GM19240 (cell line): ENCODE results near the gene TRIM22.
"Not testable (repeated sequence)": the region's sequence is repeated elsewhere in the genome, so short reads cannot be mapped to it uniquely, and the experiment has no call there.

Source experiments
- DNase-seq: peaks from one replicate; pipeline ENCODE4 v3.0.0; 2011; ENCODE audit warnings: low spot score; ENCODE audit not compliant: insufficient read length

Gene TRIM22

DNA sequence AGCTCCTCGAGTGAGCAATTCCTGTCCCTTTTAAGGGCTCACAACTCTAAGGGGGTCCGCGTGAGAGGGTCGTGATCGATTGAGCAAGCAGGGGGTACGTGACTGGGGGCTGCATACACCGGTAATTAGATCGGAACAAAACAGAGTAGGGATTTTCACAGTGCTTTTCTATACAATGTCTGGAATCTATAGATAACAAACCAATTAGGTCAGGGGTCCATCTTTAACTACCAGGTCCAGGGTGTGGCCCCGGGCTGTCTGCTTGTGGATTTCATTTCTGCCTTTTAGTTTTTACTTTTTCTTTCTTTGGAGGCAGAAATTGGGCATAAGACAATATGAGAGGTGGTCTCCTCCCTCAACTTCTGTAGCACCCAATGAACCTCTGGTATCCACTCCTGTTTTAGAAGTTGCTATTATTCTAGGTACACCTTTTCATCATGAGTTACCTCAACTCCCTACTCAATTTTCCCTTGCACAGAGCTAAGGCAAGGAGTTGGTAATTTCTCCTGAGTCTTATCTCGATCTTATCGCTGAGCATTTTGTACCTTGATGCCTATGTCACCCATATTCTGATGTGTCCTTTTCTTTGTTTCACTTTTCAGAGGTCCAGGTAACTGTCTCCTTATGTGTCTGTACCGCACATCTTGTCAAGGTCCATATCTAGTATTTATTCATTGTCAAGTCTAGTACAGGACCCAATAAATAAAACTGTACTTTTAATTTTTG is 1.8 kb downstream of the TRIM22 start:
- not testable (repeated sequence) for DNase-seq

DNA sequence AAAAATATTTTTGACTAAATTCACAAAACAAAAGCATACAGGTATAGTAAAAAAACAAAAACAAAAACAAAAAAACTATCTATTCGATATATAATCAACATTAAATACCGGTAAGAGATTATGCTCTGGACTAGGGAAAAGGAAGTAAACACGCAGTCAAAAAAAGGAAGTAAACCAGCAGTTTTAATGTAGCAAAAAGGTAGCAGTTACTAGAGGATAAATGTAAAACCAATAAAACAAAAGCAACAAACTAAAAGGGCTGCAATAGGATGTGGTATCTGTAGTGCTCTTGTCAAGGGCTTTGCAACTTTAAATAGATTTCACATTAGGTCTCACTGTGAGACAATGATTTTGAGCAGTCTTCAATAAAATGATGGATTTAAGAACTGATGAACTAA is 2.4 kb downstream of the TRIM22 start:
- no peak for DNase-seq

DNA sequence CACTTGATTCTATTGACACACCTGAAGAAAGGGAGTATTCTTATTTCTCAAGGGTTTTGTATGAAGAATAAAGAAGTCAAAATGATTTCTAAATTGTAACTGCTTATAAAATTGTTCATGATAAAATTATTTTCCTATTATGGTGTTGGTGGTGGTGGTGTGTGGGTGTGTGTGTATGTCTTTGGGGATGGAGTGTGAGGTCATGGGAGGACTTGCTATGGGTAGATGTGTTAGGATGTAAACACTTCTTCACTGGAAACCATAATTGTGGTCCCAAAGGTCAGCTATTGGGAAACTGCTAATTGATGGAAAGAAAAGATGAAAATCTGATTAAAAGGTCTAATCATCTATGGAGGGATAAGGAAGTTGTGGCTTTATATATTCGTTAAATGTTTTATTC is 5.1 kb downstream of the TRIM22 start:
- DNase-seq: no peak

DNA sequence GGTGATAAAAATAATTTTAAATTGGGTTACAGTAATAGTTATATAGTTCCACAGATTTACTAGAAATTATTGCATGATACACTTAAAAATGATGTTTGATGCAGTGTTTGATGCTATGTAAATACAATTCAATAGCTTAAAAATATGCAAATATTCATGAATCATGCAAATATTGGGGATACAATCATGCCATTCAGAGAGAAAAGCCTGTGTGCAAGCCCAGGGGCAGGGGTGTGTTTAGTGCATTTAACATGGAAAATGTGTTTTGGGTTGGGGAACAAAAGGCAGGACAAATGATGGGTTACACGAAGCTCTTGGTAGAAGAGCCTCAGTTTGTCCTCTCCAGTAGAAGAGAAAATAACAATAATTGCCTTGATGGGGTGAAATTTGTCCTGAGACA is 6.0 kb downstream of the TRIM22 start:
- DNase-seq: no peak

DNA sequence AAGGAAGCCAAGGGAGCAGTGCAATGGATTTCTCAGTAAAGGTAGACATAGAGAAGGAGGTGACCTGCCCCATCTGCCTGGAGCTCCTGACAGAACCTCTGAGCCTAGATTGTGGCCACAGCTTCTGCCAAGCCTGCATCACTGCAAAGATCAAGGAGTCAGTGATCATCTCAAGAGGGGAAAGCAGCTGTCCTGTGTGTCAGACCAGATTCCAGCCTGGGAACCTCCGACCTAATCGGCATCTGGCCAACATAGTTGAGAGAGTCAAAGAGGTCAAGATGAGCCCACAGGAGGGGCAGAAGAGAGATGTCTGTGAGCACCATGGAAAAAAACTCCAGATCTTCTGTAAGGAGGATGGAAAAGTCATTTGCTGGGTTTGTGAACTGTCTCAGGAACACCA is 6.6 kb downstream of the TRIM22 start:
- no peak for DNase-seq

DNA sequence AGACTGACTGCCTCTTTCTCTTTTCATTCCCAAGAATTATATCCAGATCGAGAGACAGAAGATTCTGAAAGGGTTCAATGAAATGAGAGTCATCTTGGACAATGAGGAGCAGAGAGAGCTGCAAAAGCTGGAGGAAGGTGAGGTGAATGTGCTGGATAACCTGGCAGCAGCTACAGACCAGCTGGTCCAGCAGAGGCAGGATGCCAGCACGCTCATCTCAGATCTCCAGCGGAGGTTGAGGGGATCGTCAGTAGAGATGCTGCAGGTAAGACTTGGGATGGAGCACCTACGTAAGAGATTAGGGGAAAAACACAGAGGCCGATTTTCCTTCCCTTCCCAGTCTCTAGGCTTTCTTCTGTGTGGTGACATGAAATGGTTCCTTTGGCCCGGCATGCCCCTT is 8.7 kb downstream of the TRIM22 start:
- DNase-seq: no peak

DNA sequence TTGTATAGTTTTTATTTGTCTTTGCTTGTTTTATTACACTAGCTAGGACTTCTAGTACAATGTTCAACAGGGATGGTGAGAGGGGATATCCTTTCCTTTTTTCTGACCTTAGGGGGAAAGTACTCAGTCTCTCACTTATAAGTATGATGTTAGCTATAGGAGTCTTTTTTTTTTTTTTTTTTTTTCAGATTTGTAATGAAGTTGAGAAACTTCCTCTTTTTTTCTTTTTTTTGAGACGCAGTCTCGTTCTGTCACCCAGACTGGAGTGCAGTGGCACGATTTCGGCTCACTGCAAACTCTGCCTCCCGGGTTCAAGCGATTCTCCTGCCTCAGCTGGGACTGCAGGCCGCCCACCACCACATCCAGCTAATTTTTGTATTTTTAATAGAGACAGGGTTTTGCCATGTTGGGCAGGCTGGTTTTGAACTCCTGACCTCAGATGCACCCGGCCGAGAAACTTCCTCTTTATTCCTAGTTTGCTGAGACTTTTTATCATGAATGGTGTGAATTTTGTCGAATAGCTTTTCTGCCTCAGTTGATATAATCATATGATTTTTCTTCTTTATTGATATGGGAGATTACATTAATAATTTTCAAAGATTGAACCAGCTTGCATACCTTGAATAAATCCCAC is 10.9 kb downstream of the TRIM22 start:
- no peak for DNase-seq

DNA sequence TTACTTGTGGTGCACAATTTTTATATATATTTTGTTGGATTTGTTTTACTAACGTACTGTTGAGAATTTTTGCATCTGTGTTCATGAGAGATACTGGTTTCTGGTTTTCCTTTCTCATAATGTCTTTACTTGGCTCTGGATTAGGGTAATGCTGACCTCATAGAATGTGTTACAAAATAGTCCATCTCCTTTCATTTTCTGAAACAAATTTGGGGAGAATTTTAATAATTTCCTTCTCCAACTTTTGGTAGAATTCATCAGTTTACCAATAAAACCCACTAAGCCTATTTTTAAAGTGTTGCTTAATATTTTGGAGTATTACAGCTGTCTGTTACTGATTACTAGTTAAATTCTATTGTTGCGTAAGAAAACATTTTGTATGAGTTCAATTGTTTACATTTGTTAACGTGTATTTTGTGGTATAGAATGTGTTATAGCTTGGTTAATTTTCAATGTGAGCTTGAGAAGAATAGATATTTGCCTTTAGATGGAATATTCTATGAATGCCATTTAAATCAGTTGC is 11.5 kb downstream of the TRIM22 start:
- DNase-seq: no peak

DNA sequence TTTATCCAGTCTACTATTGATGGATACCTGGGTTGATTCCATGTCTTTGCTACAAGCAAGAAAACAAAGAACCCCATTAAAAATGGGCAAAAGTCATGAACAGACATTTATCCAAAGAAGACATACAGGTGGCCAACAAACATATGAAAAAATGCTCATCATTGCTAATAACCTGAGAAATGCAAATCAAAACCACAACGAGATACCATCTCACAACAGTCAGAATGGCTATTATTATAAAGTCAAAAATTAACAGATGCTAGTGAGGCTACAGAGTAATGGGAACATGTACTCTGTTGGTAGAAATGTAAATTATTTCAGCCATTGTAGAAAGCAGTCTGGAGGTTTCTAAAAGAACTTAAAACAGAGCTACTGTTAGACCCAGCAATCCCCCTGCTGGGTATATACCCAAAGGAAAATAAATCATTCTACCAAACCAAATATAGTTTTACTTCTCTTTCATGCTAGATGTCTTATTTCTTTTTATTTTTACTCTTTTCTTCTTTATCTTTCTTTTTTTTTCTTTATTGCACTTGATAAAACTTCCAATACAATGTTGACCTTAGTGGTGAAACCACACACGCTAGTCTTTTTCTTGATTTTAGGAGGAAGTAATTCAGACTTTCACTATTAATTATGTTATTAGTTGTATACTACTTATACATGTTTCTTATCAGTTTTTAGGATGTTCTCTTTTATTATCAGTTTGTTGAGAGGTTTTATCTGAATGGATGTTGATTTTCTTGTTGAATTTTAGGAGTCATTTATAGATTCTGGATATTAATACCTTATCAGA is 14.3 kb downstream of the TRIM22 start:
- no peak for DNase-seq

DNA sequence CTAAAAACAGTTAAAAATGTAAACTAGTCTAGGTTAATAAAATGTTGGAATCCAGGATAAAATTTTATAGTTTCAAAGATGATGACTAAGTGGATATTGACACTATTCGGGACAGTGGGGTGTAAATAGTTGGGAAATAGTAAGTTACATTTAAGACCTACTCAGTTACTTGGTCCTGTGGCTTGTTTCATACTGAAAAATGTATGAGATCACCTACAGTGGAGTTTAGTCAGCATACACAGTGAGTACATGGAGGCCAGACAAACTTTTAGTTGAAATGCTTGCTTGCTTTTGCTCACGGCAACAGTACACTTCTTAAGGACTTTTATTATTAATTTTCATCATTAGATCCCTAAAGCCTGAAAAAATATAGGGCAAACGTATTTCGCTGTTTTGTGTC is 16.1 kb downstream of the TRIM22 start:
- DNase-seq: no peak

DNA sequence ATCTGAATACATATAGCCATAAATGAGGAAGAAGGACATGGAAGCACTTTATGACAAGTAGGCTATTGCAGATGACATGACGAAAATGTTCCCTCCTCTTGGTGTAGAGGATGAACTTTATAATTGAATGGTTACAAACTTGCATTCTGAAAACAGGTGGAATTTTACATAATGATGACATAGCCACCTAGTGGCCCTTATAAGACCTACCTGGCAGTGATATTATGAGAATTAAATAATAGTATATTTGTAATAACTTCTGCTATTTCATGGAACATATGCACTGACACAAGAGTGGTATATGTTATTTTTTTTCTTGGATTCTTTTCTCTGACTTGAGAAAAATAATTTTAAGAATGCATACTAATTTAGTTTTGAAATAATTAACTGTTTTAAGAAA is 22.9 kb downstream of the TRIM22 start:
- no peak for DNase-seq

DNA sequence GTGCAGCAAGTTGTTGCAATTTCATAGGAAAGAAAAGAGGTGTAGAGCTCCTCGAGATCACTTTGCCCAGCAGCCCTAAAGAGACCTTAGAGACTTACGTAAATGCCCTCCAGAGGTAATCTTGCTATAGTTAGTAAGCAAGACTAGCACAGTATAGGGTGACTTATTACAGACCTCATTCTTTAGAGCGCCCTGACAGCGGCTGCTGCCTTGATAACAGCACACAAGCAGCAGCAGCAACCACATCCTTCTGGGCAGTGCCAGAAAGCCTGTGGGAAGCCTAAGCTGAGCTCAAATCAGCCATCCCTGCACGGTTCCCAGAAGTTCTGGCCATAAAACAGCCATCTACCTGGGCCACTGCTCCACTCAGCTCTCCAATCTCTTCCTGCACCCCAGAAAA is 24.1 kb downstream of the TRIM22 start:
- DNase-seq: no peak

DNA sequence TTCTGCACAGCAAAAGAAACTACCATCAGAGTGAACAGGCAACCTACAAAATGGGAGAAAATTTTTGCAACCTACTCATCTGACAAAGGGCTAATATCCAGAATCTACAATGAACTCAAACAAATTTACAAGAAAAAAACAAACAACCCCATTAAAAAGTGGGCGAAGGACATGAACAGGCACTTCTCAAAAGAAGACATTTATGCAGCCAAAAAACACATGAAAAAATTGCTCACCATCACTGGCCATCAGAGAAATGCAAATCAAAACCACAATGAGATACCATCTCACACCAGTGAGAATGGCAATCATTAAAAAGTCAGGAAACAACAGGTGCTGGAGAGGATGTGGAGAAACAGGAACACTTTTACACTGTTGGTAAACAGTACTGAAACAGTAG is 26.9 kb downstream of the TRIM22 start:
- DNase-seq: not testable (repeated sequence)

DNA sequence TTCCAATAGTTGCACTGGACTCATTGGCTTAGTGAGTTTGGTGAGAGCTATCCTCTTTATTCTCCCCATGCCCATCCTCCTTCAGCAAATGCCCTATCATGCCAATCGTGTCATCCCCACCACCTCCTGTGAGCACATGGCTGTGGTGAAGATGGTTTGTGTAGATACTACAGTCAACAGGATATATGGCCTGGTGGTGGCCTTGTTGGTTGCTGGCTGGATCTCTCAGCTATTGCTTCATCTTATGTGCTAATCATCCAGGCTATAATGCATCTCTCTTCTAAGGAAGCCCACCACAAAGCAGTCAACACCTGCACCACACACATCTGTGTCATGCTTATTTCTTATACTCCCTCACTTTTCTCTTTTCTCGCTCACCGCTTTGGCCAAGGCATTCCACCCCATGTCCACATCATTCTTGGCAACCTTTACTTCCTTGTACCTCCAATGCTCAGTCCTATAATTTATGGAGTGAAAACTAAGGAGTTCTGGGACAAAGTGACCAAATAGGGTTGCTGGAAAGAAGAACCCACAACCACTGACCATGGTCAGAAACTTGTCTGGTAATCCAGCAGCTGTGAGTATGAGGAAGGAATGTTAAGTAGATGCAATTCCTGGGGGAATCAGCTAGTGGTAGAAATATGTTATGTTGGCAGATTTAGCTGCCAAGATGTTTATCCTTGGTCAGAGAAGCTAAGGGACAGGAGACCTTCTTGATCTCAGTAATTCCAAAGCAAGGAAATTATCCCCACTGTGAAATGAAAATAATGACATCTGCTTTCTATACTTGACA is 30.3 kb downstream of the TRIM22 start:
- no peak for DNase-seq

DNA sequence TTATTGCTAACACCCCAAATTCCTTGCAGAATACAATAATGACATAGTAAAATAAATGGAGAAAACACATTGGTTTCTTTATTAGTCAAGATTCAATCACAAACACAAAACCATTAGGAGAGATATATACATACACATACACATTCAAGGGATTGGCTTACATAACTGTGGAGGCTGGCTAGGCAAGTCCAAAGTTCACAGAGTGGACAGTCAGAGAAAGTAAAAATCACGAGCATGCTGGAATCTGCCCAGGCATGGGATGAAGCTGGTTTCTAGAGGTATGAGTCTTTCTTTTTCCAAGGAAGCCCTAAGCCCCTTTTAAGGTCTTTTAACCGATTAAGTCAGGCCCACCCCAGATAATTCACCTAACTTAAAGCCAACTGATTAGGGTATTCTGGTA is 33.0 kb downstream of the TRIM22 start:
- DNase-seq: no peak

DNA sequence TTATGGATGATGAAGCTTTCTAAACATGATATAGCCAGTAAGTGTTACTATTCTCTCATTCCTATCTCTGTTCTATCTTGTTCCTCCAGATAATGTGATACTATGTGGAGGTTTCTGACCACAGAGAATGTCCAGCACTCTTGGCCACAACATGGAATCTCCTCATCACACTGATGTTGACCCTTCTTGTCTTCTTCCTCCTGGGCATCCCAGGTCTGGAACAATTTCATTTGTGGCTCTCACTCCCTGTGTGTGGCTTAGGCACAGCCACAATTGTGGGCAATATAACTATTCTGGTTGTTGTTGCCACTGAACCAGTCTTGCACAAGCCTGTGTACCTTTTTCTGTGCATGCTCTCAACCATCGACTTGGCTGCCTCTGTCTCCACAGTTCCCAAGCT is 36.8 kb downstream of the TRIM22 start:
- DNase-seq: no peak

DNA sequence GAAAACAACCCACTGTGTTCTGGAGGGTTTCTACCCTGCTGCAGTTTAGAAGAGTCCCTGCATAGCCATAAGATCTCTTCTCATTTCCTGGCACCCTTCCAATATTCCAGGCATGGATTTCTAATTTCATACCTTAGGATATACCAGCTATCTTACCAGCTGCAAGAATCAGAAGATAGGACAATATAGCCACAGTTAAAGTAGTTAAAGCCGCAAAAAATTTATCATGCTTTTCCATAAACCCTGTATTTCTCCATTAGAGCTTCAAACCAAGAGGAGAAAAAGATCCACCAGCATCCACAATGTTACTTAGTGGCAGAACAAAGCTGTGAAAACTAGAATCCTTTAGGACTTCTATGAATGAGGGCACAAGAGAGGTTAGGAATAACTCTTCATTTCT is 38.1 kb downstream of the TRIM22 start:
- no peak for DNase-seq

DNA sequence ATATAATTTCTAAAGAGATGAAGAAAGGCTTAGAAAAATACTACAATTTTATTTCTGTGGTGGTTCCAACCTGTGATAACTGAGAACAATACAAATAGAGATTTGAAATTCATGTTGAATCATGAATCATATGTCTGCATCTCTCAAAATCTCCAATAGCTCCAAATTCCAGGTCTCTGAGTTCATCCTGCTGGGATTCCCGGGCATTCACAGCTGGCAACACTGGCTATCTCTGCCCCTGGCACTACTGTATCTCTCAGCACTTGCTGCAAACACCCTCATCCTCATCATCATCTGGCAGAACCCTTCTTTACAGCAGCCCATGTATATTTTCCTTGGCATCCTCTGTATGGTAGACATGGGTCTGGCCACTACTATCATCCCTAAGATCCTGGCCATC is 46.8 kb downstream of the TRIM22 start, which contains the start of gene OR56B1:
OR56B1 (plus strand) TSS at position 53 of the 400 bp plus-strand sequence; CDS start at position 122, 69 bp downstream.
- DNase-seq: no peak

DNA sequence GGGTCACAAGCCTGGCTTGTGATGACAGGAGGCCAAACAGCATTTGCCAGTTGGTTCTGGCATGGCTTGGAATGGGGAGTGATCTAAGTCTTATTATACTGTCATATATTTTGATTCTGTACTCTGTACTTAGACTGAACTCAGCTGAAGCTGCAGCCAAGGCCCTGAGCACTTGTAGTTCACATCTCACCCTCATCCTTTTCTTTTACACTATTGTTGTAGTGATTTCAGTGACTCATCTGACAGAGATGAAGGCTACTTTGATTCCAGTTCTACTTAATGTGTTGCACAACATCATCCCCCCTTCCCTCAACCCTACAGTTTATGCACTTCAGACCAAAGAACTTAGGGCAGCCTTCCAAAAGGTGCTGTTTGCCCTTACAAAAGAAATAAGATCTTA is 47.5 kb downstream of the TRIM22 start:
- no peak for DNase-seq

DNA sequence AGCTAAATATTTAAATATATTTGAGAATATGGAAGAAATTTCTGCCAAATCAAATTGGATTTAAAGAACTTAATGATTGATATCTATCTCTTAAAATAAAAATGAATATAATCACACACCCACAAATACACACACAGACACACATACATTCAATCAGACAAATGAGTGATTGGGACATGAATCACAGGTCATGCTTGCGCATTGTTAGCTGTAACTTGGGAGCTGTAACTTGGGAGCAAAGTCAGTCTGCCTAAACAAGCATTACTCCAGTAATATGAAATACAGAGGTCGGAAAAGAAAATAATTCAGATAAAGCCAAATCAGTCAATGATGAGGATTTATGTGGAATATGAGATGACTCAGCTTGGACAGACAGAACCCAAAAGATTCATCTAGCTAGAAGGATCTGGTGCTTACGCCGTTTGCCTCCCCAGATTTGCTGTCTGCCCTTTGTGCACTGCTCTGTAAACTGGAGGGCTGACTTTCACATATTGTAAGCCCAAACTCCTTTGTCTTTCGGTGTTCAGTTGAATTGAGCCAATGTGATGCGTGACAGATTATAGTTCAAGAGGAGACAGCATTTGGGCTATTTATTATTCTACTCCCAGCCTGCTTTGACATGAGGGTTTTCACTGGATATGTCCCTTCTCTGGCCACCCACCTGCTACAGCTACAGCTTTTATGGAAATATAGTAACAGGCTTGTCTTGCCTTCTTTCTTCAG is 48.2 kb downstream of the TRIM22 start:
- DNase-seq: no peak

DNA sequence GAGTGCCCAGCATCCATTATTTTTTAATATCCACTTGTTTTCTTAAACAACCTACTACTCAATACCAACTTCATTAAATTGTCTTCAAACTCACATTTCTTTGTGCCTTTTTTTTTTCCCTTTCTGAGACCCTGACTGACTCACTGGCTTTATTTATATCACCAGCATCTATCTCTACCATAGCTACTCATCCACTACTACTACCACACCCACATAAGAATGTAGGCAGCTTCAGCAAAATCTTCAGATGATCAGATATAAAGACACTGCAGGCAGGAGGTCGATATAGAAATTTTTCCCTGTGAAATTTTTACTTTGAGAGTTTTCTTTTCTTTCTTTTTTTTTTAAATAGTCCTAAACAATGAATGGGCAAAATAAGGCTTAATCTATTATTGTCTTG is 48.8 kb downstream of the TRIM22 start:
- DNase-seq: no peak
